ENCODE data around the gene POLR1A.
A peak's percentile ranks its signal among the peaks of the same experiment; 100 is the strongest.

Gene POLR1A

GRCh38 chr2:85988914-85989270 lies 116.8 kb downstream of the POLR1A start:
- H3K36me3 Mint-ChIP-seq (ENCODE audit: insufficient read depth), result peaks cover 2% of the 10 kb centered on the region
- no peaks in the 10 kb centered on the region for H3K9me3 Mint-ChIP-seq
- H3K27ac Mint-ChIP-seq (ENCODE audit: low read depth), result no peak overlapping the region
- no peak for DNase-seq (ENCODE audit: low spot score in 2 of 2)
- peaks cover 7% of the 10 kb centered on the region for H3K4me1 Mint-ChIP-seq
- no peak overlapping the region for H3K4me3 Mint-ChIP-seq
- no peaks in the 10 kb centered on the region for H3K27me3 Mint-ChIP-seq
- no peak for ATAC-seq (replicated peaks; ENCODE audit: extremely low read depth, poor library complexity, severe bottlenecking)

GRCh38 chr2:85988175-85988913 lies 117.3 kb downstream of the POLR1A start:
- H3K27ac Mint-ChIP-seq (ENCODE audit: low read depth), result peak overlapping the region; percentile 44

GRCh38 chr2:85987266-85988174 lies 118.2 kb downstream of the POLR1A start:
- Mint-ChIP-seq H3K4me3 (no peak overlapping the region), H3K36me3 (ENCODE audit: insufficient read depth) (peaks cover 2% of the 10 kb centered on the region), H3K27ac (ENCODE audit: low read depth) (peak overlapping the region; percentile 44), H3K27me3 (no peaks in the 10 kb centered on the region), H3K9me3 (no peaks in the 10 kb centered on the region), H3K4me1 (peaks cover 5% of the 10 kb centered on the region)
- no peak for DNase-seq (ENCODE audit: low spot score in 2 of 2)
- ATAC-seq (replicated peaks; ENCODE audit: extremely low read depth, poor library complexity, severe bottlenecking), result no peak

More at GRCh38 chr2:85988175-85988913, 117.3 kb downstream of the POLR1A start:
- Mint-ChIP-seq H3K9me3 (no peaks in the 10 kb centered on the region), H3K4me3 (no peak overlapping the region), H3K27me3 (no peaks in the 10 kb centered on the region), H3K36me3 (ENCODE audit: insufficient read depth) (peaks cover 2% of the 10 kb centered on the region), H3K4me1 (peaks cover 5% of the 10 kb centered on the region)
- ATAC-seq (replicated peaks; ENCODE audit: extremely low read depth, poor library complexity, severe bottlenecking) (no peak), DNase-seq (ENCODE audit: low spot score in 2 of 2) (no peak)

- Mint-ChIP-seq H3K36me3 (ENCODE audit: insufficient read depth) (peaks cover 2% of the 10 kb centered on the region), H3K4me1 (peaks cover 10% of the 10 kb centered on the region), H3K9me3 (no peaks in the 10 kb centered on the region), H3K27me3 (no peaks in the 10 kb centered on the region), H3K27ac (ENCODE audit: low read depth) (no peak overlapping the region), H3K4me3 (no peak overlapping the region)
- ATAC-seq (replicated peaks; ENCODE audit: extremely low read depth, poor library complexity, severe bottlenecking) (no peak), DNase-seq (ENCODE audit: low spot score in 2 of 2) (no peak)
These were observed 119.6 kb downstream of the POLR1A start for GRCh38 chr2:85986121-85986520.

- peaks cover 10% of the 10 kb centered on the region for H3K4me1 Mint-ChIP-seq
- DNase-seq (ENCODE audit: low spot score in 2 of 2), result no peak
- H3K36me3 Mint-ChIP-seq (ENCODE audit: insufficient read depth), result peaks cover 2% of the 10 kb centered on the region
- no peaks in the 10 kb centered on the region for H3K9me3 Mint-ChIP-seq
- no peak overlapping the region for H3K4me3 Mint-ChIP-seq
- no peak overlapping the region for H3K27ac Mint-ChIP-seq (ENCODE audit: low read depth)
- no peak for ATAC-seq (replicated peaks; ENCODE audit: extremely low read depth, poor library complexity, severe bottlenecking)
- H3K27me3 Mint-ChIP-seq, result no peaks in the 10 kb centered on the region
These were observed 120.9 kb downstream of the POLR1A start for GRCh38 chr2:85984788-85985187.

DNA sequence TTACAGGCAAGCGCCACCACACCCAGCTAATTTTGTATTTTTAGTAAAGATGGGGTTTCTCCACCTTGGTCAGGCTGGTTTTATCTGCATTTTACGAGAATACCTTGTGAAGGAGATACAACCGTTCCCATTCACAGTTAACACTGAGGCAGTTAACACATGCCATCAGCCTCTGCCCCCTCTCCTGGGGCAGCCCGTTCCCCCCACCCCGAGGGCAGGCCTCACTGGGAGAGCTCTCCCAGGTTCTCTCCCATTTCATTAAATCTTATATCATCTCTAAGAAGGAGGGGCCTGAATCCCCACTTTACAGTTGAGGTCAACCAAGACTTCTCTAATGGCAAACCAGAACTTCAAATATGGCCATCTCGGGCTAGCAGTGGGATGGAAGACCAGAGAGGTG lies 121.9 kb downstream of the POLR1A start:
- Mint-ChIP-seq H3K36me3 (ENCODE audit: insufficient read depth) (no peaks in the 10 kb centered on the region), H3K9me3 (no peaks in the 10 kb centered on the region), H3K4me1 (peaks cover 7% of the 10 kb centered on the region), H3K4me3 (no peak overlapping the region), H3K27ac (ENCODE audit: low read depth) (no peak overlapping the region), H3K27me3 (no peaks in the 10 kb centered on the region)
- ATAC-seq (replicated peaks; ENCODE audit: extremely low read depth, poor library complexity, severe bottlenecking) (no peak), DNase-seq (ENCODE audit: low spot score in 2 of 2) (no peak)

- ATAC-seq (replicated peaks; ENCODE audit: extremely low read depth, poor library complexity, severe bottlenecking), result no peak
- Mint-ChIP-seq H3K9me3 (no peaks in the 10 kb centered on the region), H3K27ac (ENCODE audit: low read depth) (peak overlapping the region; percentile 36), H3K4me1 (peaks cover 6% of the 10 kb centered on the region), H3K4me3 (no peak overlapping the region), H3K36me3 (ENCODE audit: insufficient read depth) (no peaks in the 10 kb centered on the region), H3K27me3 (no peaks in the 10 kb centered on the region)
- no peak for DNase-seq (ENCODE audit: low spot score in 2 of 2)
These were observed 124.0 kb downstream of the POLR1A start for GRCh38 chr2:85981579-85982247.

GRCh38 chr2:85978883-85979780 lies 126.6 kb downstream of the POLR1A start:
- H3K4me1 Mint-ChIP-seq, result peaks cover 6% of the 10 kb centered on the region
- ATAC-seq (replicated peaks; ENCODE audit: extremely low read depth, poor library complexity, severe bottlenecking), result no peak
- no peak overlapping the region for H3K27ac Mint-ChIP-seq (ENCODE audit: low read depth)
- H3K4me3 Mint-ChIP-seq, result no peak overlapping the region
- H3K36me3 Mint-ChIP-seq (ENCODE audit: insufficient read depth), result no peaks in the 10 kb centered on the region
- H3K27me3 Mint-ChIP-seq, result no peaks in the 10 kb centered on the region
- no peak for DNase-seq (ENCODE audit: low spot score in 2 of 2)
- no peaks in the 10 kb centered on the region for H3K9me3 Mint-ChIP-seq

DNA sequence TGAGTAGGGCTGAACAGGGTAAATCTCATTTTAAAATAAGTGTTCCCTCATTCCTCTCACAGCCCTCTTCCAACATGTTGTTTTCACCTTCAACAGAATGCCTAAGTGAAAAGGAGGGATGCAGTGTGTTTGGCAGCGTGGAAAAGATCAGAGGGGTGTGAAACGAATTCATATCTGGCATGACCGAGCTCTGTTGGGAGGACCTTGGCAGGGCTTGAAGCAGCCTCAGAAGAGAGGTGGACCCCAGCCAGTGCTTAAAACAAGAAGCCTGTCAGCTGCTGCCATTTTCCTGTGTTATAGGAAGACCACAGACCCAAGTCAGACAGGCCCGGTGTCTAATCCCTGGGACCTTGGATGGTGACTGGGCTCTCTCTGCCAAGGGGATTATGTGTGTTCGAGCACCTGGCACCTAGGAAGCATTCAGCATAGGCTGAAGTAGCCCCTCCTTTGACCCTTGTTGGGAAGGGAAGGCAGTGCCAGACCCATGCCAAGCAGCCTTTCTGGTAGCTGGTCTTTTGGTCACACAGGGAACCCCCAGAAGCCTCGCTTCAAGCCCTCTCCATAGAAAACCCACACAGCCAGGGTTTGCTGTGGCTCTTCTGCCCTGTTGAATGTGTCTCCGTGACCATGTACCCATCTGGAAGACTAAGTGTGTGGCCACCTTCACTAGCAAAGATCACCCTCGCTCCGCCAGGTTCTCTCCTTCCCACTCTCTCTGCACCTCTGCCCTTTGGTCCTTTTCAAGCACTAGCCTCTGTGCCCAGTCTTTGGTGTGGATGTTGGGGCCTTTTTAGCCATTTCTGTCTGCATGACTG lies 129.4 kb downstream of the POLR1A start:
- Mint-ChIP-seq H3K27me3 (no peaks in the 10 kb centered on the region), H3K4me3 (no peak overlapping the region), H3K27ac (ENCODE audit: low read depth) (no peak overlapping the region), H3K9me3 (no peaks in the 10 kb centered on the region), H3K4me1 (no peaks in the 10 kb centered on the region), H3K36me3 (ENCODE audit: insufficient read depth) (no peaks in the 10 kb centered on the region)
- ATAC-seq (replicated peaks; ENCODE audit: extremely low read depth, poor library complexity, severe bottlenecking) (no peak), DNase-seq (ENCODE audit: low spot score in 2 of 2) (no peak)

- Mint-ChIP-seq H3K27me3 (no peaks in the 10 kb centered on the region), H3K4me3 (no peak overlapping the region), H3K4me1 (no peaks in the 10 kb centered on the region), H3K9me3 (no peaks in the 10 kb centered on the region), H3K36me3 (ENCODE audit: insufficient read depth) (no peaks in the 10 kb centered on the region), H3K27ac (ENCODE audit: low read depth) (no peak overlapping the region)
- DNase-seq (ENCODE audit: low spot score in 2 of 2), result no peak
- no peak for ATAC-seq (replicated peaks; ENCODE audit: extremely low read depth, poor library complexity, severe bottlenecking)
These were observed 130.1 kb downstream of the POLR1A start for GRCh38 chr2:85975581-85975980.

DNA sequence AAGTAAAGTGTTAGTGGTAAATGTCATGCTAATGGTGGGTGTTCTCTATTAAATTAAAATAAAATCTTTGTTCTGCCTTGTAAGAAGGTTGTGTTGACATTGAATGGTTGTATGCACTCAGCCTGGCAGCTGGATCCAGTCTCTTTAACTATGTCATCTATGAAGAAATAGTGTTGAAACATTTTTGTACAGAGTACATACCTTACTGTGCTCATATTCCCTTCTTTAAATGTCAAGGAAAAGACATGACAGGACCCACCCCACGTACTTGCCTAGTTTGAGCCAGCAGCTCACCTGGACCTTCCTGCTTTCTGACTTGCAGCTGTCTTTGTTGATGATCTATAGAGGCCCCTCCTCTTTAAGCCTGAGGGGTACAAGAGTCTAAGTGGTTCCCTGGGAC lies 131.3 kb downstream of the POLR1A start:
- ATAC-seq (replicated peaks; ENCODE audit: extremely low read depth, poor library complexity, severe bottlenecking) (no peak), DNase-seq (ENCODE audit: low spot score in 2 of 2) (no peak)
- Mint-ChIP-seq H3K27me3 (no peaks in the 10 kb centered on the region), H3K27ac (ENCODE audit: low read depth) (no peak overlapping the region), H3K9me3 (no peaks in the 10 kb centered on the region), H3K36me3 (ENCODE audit: insufficient read depth) (no peaks in the 10 kb centered on the region), H3K4me1 (no peaks in the 10 kb centered on the region), H3K4me3 (no peak overlapping the region)
